Heart right ventricle (tissue), 16 donors: ENCODE data around the gene LCTL. TPM values are rescaled to one million over a fixed set of nuclear protein-coding genes. Genes with fewer than 3 reads are reported as not detected.

Experiments used
- ATAC-seq, 8 donors: fragments of 200-7000 bp; cut with Tn5 transposase; one replicate each; pipeline ENCODE4 v1.9.1; 2020; ENCODE audit warnings: mild to moderate bottlenecking in 8 of 8, moderate library complexity in 8 of 8, moderate number of reproducible peaks in 1 of 8
- DNase-seq, 2 donors: peaks; one replicate each; pipeline ENCODE4 v3.0.0-alpha.2; 2020
- H3K27ac ChIP-seq, 10 donors: fragments of 200-600 bp; sonication (generic) in 2 of 10; one replicate each; pipeline versions ENCODE4 v1.5.0 to v1.8.0; 2020 to 2022; ENCODE audit warnings: mild to moderate bottlenecking in 3 of 10
- H3K27me3 ChIP-seq, 7 donors: fragments of 200-600 bp; one replicate each; pipeline ENCODE4 v1.8.0; 2021 to 2022; ENCODE audit warnings: mild to moderate bottlenecking in 2 of 7
- H3K36me3 ChIP-seq, 9 donors: fragments of 200-600 bp; sonication (generic) in 1 of 9; one replicate each; pipeline versions ENCODE4 v1.5.0 to v1.8.0; 2020 to 2022; ENCODE audit warnings: mild to moderate bottlenecking in 2 of 9
- H3K4me1 ChIP-seq, 9 donors: fragments of 200-600 bp; sonication (generic) in 1 of 9; one replicate each; pipeline versions ENCODE4 v1.5.0 to v1.8.0; 2020 to 2022; ENCODE audit warnings: mild to moderate bottlenecking in 4 of 9
- H3K4me3 ChIP-seq, 10 donors: fragments of 200-600 bp; sonication (generic) in 2 of 10; one replicate each; pipeline versions ENCODE4 v1.5.0 to v1.8.0; 2020 to 2022; ENCODE audit warnings: mild to moderate bottlenecking in 7 of 10, moderate library complexity in 2 of 10
- H3K9me3 ChIP-seq, 11 donors: fragments of 200-600 bp in 10 of 11; sonication (generic) in 2 of 11; one replicate each; pipeline versions ENCODE4 v1.5.0 to v1.8.0; 2013 to 2022; ENCODE audit warnings: mild to moderate bottlenecking in 2 of 11, control low read depth in 1 of 11, moderate library complexity in 1 of 11
- whole genome bisulfite sequencing, 2 donors: extraction: QIAGEN DNeasy Blood & Tissue Kit; methylation state at CpG; one replicate each; pipeline ENCODE4 v1.1.7; 2013; ENCODE audit warnings: inconsistent platforms in 1 of 2; 5-methylcytosine and 5-hydroxymethylcytosine counted together
- intact Hi-C, 10 donors: fragments of 100-400 bp; cut with DNase I; formaldehyde crosslinking; loops; one replicate each; pipeline versions ENCODE4 v1.11.1 to v1.14.2; 2022
- polyA plus RNA-seq, 2 donors: library from polyadenylated mRNA; stranded (reverse); fragments of 200-250 nt; gene quantifications; one replicate each; pipeline ENCODE4 v1.2.3, GENCODE V29; 2013
- total RNA-seq, 10 donors: library from RNA; stranded (reverse); fragmentation: NEBNext Ultra II Directional in 3 of 10; extraction: Animal tissue kit (Norgen Biotek cat#: 25700) in 3 of 10; gene quantifications; one replicate each; pipeline versions ENCODE4 v1.2.1 to v1.2.4, GENCODE V29; 2021 to 2023
- TF ChIP-seq, protein P1 (sequence below), 9 donors: fragments of 200-600 bp; sonication (generic) in 2 of 9; IDR thresholded peaks; one replicate each; pipeline versions ENCODE4 v1.5.0 to v1.8.0; 2021 to 2022; ENCODE audit warnings: antibody characterized with exemption in 9 of 9, mild to moderate bottlenecking in 5 of 9, moderate library complexity in 1 of 9
- donor health status: Arrhythmogenic right ventricular cardiomyopathy.
- donor health status: ischemic (EF 13 %, LVEDD 7.1; RV severe dilation, severe dysfunction).
- donor health status: healthy with polysubstance abuse.
- donor health status: DM: no; HTN: yes; CAD: no.
- donor health status: DM: no; HTN: no; CAD: no.
- donor health status: ischemic (EF 25% LVEDD 6.9; RV normal size, moderate dysfunction).
- donor health status: ischemic (EF 25% LVEDD 5.7; RV mildly dilated, moderate dysfunction).
- donor health status: healthy.
- donor health status: DM: yes; HTN: yes; CAD: no.
- donor health status: Ischemic cardiomyopathy.
- donor health status: ischemic (EF 35%, LVEDD 5.7; RV mildly dilated, moderate dysfunction).
- donor health status: nonischemic (EF 11% LVEDD 7.7; RV severe dilation, severe dysfunction).
- donor health status: DM: yes; HTN: yes; CAD: no.
- donor health status: PGD.
- donor health status: ischemic (EF 29% LVEDD 5.4; RV normal size, mild dysfunction).
- donor health status: nonischemic (EF 23%, LVEDD 6.1; RV moderate dilation, normal function).

LCTL gene
- total and polyA plus RNA-seq, 12 donors, result 0.16 TPM; not detected in 11

DNA sequence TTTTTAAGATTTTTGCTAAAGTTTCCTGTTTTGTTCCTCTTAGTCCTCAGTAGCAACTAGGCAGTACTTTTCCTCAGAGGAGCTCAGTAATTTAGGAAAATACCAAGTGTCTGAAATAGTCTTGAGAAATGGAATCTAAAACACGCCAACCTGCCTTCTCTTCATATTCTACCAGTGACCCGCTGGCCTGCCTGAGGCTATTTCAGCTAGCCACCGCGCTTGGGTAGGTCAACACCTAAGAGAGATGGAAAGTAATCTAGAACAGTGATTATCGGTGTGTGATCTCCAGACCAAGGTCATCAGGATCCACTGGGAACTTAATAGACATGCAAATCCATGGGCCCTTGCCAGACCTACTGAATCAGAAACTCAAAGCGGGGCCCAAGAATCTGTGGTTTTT lies 7.5 kb downstream of the LCTL start:
- H3K4me1 ChIP-seq, result no peaks in the 10 kb centered on the region
- intact Hi-C loops, result no loop called here
- no peak overlapping the region for H3K27ac ChIP-seq
- ATAC-seq (no peak), DNase-seq (no peak)
- TF ChIP-seq, protein P1, sequence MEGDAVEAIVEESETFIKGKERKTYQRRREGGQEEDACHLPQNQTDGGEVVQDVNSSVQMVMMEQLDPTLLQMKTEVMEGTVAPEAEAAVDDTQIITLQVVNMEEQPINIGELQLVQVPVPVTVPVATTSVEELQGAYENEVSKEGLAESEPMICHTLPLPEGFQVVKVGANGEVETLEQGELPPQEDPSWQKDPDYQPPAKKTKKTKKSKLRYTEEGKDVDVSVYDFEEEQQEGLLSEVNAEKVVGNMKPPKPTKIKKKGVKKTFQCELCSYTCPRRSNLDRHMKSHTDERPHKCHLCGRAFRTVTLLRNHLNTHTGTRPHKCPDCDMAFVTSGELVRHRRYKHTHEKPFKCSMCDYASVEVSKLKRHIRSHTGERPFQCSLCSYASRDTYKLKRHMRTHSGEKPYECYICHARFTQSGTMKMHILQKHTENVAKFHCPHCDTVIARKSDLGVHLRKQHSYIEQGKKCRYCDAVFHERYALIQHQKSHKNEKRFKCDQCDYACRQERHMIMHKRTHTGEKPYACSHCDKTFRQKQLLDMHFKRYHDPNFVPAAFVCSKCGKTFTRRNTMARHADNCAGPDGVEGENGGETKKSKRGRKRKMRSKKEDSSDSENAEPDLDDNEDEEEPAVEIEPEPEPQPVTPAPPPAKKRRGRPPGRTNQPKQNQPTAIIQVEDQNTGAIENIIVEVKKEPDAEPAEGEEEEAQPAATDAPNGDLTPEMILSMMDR (IDR thresholded peaks at IDR 0.05), result no peak
- no peaks in the 10 kb centered on the region for H3K27me3 ChIP-seq
- no peak overlapping the region for H3K4me3 ChIP-seq
- H3K36me3 ChIP-seq, result no peaks in the 10 kb centered on the region
- WGBS, 2 donors, result 94 to 96% methylated on average over 6 of the region's 6 CpGs
- H3K9me3 ChIP-seq, result peaks cover 0 to 16% (median 0%) of the 10 kb centered on the region in 11 donors

DNA sequence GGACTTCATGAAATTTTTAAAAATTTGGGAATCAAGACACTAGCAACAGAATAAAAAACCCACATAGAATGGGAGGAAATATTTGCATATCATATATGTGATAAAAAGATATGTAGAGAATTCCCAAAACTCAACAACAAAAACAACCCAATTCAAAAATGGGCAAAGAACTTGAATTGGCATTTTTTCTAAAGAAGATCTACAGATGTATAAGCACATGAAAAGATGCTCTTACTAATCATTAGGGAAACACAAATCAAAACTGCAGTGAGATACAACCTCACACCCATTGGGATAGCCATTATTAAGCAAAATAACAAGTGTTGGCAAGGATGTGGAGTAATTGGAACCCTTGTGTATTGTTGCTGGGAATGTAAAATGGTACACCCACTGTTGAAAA lies 10.1 kb downstream of the LCTL start:
- TF ChIP-seq, protein P1 (IDR thresholded peaks at IDR 0.05), result no peak
- Histone ChIP-seq H3K4me1 (no peaks in the 10 kb centered on the region), H3K36me3 (peaks cover 0 to 13% (median 0%) of the 10 kb centered on the region in 9 donors), H3K9me3 (peaks cover 0 to 16% (median 0%) of the 10 kb centered on the region in 11 donors), H3K4me3 (no peak overlapping the region), H3K27ac (no peak overlapping the region), H3K27me3 (no peaks in the 10 kb centered on the region)
- ATAC-seq (no peak), DNase-seq (no peak)
- intact Hi-C loops, result no loop called here

DNA sequence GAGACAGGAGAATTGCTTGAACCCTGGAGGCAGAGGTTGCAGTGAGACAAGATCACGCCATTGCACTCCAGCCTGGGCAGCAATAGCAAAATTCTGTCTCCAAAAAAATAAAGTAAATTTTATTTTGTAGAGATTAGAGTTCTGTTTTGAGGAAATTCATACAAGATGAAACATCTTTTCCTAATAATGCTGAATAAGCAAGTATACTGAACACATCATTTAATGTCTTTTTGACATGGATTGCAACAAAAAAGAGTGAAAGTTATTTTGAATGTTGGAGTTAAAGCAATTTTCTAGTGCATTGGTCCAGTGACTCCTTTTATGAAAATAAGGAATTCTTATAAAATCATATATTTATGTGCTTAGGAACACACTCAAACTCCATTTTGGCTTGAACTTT lies 20.5 kb downstream of the LCTL start:
- H3K9me3 ChIP-seq, result no peaks in the 10 kb centered on the region
- intact Hi-C loops, result no loop called here
- no peaks in the 10 kb centered on the region for H3K4me1 ChIP-seq
- no peak overlapping the region for H3K4me3 ChIP-seq
- ATAC-seq (no peak), DNase-seq (no peak)
- WGBS, 2 donors, result 96 to 97% methylated on average over 1 of the region's 1 CpG
- H3K27ac ChIP-seq, result no peak overlapping the region
- peaks cover 0 to 63% (median 4%) of the 10 kb centered on the region in 9 donors for H3K36me3 ChIP-seq
- no peaks in the 10 kb centered on the region for H3K27me3 ChIP-seq
- TF ChIP-seq, protein P1 (IDR thresholded peaks at IDR 0.05), result no peak

DNA sequence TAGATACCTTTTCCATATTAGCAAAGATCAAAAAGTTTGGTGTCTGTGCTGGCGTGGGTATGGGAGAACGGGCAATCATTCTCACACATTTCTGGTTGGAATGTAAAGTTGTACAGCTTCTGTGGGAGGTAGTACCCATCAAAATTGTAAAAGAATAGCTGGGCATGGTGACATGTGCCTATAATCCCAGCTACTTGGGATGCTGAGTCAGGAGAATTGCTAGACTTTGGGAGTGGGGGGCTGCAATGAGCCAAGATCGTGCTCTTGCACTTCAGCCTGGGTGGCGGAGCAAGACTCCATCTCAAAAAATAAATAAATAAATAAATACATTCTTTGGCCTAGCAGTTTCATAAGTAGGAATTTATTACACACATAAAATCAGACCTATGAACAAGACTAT lies 22.9 kb downstream of the LCTL start:
- no peak for DNase-seq
- Histone ChIP-seq H3K9me3 (no peaks in the 10 kb centered on the region), H3K36me3 (peaks cover 0 to 61% (median 4%) of the 10 kb centered on the region in 9 donors), H3K4me1 (no peaks in the 10 kb centered on the region), H3K27me3 (no peaks in the 10 kb centered on the region), H3K4me3 (no peak overlapping the region), H3K27ac (no peak overlapping the region)
- WGBS, 2 donors, result 99% methylated on average over 4 of the region's 4 CpGs
- TF ChIP-seq, protein P1 (IDR thresholded peaks at IDR 0.05), result no peak
- intact Hi-C loops, result no loop called here
- ATAC-seq, result no peak
